Subcutaneous adipose tissue (tissue), 4 donors: Measurements from ENCODE around the gene MEX3C. TPM values are rescaled to one million over a fixed set of nuclear protein-coding genes. Genes with fewer than 3 reads are reported as not detected.

ENCODE experiments used
- total RNA-seq, 4 donors: library from RNA; depleted of rRNA; stranded (reverse); fragments of >200 nt; gene quantifications; one replicate each; pipeline ENCODE4 v1.1.0, GENCODE V29; 2016
- TF ChIP-seq, protein P1 (sequence below): fragments of 450-650 bp; IDR thresholded peaks from one replicate; pipeline ENCODE4 v1.5.1; 2016; ENCODE audit warnings: low read depth, mild to moderate bottlenecking, control low read depth, antibody characterized with exemption, moderate library complexity

The MEX3C gene
- total RNA-seq, 4 donors from 2014 or later, result 19.2 to 23.0 (median 20.9) TPM

GRCh38 chr18:51190000-51190399 is 7.5 kb downstream of the MEX3C start:
- TF ChIP-seq, protein P1, sequence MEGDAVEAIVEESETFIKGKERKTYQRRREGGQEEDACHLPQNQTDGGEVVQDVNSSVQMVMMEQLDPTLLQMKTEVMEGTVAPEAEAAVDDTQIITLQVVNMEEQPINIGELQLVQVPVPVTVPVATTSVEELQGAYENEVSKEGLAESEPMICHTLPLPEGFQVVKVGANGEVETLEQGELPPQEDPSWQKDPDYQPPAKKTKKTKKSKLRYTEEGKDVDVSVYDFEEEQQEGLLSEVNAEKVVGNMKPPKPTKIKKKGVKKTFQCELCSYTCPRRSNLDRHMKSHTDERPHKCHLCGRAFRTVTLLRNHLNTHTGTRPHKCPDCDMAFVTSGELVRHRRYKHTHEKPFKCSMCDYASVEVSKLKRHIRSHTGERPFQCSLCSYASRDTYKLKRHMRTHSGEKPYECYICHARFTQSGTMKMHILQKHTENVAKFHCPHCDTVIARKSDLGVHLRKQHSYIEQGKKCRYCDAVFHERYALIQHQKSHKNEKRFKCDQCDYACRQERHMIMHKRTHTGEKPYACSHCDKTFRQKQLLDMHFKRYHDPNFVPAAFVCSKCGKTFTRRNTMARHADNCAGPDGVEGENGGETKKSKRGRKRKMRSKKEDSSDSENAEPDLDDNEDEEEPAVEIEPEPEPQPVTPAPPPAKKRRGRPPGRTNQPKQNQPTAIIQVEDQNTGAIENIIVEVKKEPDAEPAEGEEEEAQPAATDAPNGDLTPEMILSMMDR, result no peak

- TF ChIP-seq, protein P1, result no peak
Observed at GRCh38 chr18:51188024-51188701, 9.3 kb downstream of the MEX3C start.

DNA sequence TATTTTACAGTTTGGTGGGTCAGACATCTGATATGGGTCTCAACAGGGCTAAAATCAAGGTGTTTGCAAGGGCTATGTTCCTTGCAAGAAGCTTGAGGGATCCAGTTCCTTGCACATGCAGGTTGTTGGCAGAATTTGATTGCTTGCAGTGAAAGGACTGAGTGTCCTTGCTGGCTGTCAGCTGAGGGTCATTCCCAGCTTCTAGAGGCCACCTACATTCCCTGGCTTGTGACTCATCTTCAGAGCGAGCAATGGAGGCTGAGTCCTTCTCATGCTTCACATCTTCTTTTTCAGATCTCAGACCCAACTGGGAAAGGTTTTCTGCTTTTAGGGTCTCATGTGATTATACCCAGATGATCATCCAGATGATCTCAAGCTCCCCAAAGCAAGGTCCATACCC is 12.4 kb downstream of the MEX3C start:
- TF ChIP-seq, protein P1, result no peak

- TF ChIP-seq, protein P1, result no peak
Observed at GRCh38 chr18:51184091-51184457, 13.4 kb downstream of the MEX3C start.

DNA sequence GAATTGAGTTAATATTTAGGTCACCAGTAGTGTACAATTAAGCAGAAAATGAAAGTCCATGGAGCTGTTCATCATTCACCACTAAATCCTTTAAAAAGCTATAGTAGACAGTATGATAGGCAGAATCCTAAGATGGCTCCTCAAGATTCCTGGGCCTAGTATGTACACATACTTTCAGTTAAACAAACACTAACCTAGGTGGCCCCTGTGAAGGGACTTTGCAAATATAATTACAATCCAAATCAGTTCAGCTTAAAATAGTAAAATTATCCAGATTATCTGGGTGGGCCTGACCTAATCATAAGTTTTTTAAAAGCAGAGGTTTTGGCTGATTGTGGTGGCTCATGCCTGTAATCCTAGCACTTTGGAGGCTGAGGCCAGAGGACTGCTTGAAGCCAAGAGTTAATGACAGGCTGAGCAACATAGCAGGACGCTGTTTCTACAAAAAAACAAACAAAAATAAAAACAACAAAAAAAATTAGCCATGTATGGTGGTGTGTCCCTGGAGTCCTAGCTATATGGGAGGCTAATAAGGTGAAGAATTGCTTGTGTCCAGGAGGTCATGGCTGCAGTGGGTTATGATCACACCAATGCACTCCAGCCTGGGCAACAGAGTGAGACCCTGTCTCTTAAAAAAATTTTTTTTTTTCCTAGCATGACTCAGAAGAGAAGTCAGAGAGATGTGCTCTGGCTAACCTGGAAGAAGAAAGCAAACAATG is 13.9 kb downstream of the MEX3C start:
- TF ChIP-seq, protein P1, result no peak

GRCh38 chr18:51182824-51183223 is 14.7 kb downstream of the MEX3C start:
- TF ChIP-seq, protein P1, result no peak

DNA sequence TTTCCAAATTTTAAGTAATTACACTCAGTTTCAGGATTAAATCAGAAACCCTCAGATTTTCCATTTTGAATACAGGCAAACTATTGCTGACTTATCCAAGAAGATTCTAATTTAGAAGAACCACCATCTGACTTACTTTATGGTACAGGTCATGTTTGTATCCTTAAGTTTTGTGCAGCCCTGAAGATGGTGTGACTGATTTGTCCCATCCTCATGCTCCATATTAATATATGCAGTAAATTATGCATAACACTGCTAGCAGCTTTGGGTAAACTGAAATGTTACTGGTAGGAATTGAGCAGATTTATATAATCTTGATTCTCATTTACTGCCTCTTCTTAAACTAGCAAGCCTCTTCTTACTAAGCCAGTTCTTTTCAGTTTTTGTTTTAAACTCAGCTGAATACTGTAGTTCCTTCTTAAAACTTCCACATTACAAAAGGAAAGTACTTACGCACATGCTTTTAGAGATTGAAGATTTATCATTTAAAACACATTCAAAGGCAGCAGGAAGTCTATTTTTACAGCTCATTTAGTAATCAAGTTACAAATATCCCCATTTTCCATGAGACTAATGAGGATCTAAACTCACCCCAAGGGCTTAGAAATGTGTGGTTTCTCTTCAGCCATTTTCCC is 25.7 kb downstream of the MEX3C start:
- TF ChIP-seq, protein P1, result no peak
